ENCODE measurements around the gene TLCD2. TPM values are rescaled to one million over a fixed set of nuclear protein-coding genes. Genes with fewer than 3 reads are reported as not detected.

The TLCD2 gene
- total RNA-seq, 1 experiment from 2014 or later: 12.0 TPM

DNA sequence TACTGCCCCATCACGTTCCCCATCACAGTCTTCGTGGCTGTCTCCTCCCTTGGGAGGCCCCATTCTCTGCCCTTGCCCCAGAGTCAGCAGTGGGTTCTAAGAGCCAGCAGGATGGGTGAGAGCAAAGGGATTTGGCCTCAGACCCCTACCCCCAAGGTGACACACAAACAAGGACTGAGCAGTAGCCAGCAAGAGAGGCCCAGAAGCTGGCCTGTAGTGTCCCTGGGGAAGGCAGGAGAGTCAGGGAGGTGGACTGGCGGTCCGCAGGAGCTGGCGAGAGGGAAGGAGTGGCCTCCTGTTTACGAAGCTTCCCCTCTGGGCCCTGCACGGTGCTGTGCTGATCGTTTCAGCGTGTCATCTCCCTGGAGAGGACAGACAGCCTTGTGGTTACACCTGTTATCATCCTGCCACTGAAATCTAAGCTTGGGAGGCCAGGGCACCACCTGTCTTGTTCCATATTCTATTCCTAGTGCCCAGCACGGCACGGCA is 22.7 kb upstream of the TLCD2 start:
- no peaks in the 10 kb centered on the region for H3K27me3 ChIP-seq (replicated peaks; ENCODE audit: control insufficient read depth, insufficient read depth, low read length)
- H3K4me3 ChIP-seq (ENCODE audit: low read depth, low read length): no peak overlapping the region
- H3K36me3 Mint-ChIP-seq (ENCODE audit: insufficient read depth, unreplicated experiment): peaks cover 24% of the 10 kb centered on the region
- no peaks in the 10 kb centered on the region for H3K27me3 Mint-ChIP-seq (ENCODE audit: insufficient read depth, unreplicated experiment)
- CTCF ChIA-PET: interaction anchor here (1.7 kb wide), 1 partner anchor 16 kb away, joined by 5 read pairs; no protein-coding TSS in a partner anchor
- H3K9me3 ChIP-seq: no peaks in the 10 kb centered on the region
- intact Hi-C loops (cut with micrococcal nuclease; ENCODE audit: unreplicated experiment): no loop called here
- POLR2A ChIA-PET: interaction anchor here (1.0 kb wide), 1 partner anchor 16 kb away, joined by 4 read pairs; no protein-coding TSS in a partner anchor
- H3K36me3 ChIP-seq (ENCODE audit: control insufficient read depth, insufficient read depth, low read length): peaks cover 2% of the 10 kb centered on the region; the same call in 1 of the 2 replicates
- no TSS peak for BruUV-seq (replicated peaks)
- peaks cover 23% of the 10 kb centered on the region for H3K4me1 ChIP-seq
- TF ChIP-seq, protein P1, sequence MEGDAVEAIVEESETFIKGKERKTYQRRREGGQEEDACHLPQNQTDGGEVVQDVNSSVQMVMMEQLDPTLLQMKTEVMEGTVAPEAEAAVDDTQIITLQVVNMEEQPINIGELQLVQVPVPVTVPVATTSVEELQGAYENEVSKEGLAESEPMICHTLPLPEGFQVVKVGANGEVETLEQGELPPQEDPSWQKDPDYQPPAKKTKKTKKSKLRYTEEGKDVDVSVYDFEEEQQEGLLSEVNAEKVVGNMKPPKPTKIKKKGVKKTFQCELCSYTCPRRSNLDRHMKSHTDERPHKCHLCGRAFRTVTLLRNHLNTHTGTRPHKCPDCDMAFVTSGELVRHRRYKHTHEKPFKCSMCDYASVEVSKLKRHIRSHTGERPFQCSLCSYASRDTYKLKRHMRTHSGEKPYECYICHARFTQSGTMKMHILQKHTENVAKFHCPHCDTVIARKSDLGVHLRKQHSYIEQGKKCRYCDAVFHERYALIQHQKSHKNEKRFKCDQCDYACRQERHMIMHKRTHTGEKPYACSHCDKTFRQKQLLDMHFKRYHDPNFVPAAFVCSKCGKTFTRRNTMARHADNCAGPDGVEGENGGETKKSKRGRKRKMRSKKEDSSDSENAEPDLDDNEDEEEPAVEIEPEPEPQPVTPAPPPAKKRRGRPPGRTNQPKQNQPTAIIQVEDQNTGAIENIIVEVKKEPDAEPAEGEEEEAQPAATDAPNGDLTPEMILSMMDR (IDR thresholded peaks at IDR 0.05; ENCODE audit: insufficient read depth in 1 of 2, low read depth in 1 of 2, low read length in 1 of 2, severe bottlenecking in 1 of 2, unreplicated experiment in 1 of 2): no peak
- H3K4me3 Mint-ChIP-seq (ENCODE audit: unreplicated experiment): no peak overlapping the region
- no peak for DNase-seq
- H3K27ac Mint-ChIP-seq (ENCODE audit: unreplicated experiment): no peak overlapping the region
- H3K9me3 Mint-ChIP-seq (ENCODE audit: unreplicated experiment): no peaks in the 10 kb centered on the region
- H3K4me1 Mint-ChIP-seq (ENCODE audit: low read depth, unreplicated experiment): peaks cover 14% of the 10 kb centered on the region

DNA sequence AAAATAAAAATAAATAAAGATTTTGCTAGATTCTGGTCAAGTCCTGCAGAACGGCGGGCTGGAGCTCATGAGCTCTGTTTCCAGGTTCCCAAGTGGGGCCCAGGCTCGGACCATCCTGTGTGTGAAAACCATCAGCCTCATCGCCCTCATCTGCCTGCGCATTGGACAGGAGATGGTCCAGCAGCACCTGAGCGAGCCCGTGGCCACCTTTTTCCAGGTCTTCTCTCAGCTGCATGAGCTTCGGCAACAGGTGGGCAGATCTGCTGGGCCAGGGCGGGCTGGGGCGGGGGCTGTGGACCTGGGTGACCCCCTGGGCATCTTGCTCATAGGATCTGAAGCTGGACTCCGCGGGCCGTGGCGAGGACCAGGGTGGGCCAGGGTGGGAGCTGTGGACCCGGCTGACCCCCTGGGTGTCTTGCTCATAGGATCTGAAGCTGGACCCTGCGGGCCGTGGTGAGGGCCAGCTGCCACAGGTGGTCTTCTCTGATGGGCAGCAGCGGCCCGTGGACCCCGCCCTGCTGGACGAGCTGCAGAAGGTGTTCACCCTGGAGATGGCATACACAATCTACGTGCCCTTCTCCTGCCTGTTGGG is 22.2 kb upstream of the TLCD2 start:
- no peak overlapping the region for H3K4me3 ChIP-seq (ENCODE audit: low read depth, low read length)
- no peaks in the 10 kb centered on the region for H3K27me3 Mint-ChIP-seq (ENCODE audit: insufficient read depth, unreplicated experiment)
- H3K36me3 Mint-ChIP-seq (ENCODE audit: insufficient read depth, unreplicated experiment): peaks cover 24% of the 10 kb centered on the region
- POLR2A ChIA-PET: interaction anchor here (1.0 to 2.0 kb wide), 2 partner anchors 16 kb away, joined by 4 to 15 read pairs; no protein-coding TSS in a partner anchor
- no TSS peak for BruUV-seq (replicated peaks)
- intact Hi-C loops (cut with micrococcal nuclease; ENCODE audit: unreplicated experiment): no loop called here
- no peak overlapping the region for H3K4me3 Mint-ChIP-seq (ENCODE audit: unreplicated experiment)
- no peaks in the 10 kb centered on the region for H3K9me3 Mint-ChIP-seq (ENCODE audit: unreplicated experiment)
- TF ChIP-seq, protein P1 (IDR thresholded peaks at IDR 0.05; ENCODE audit: insufficient read depth in 1 of 2, low read depth in 1 of 2, low read length in 1 of 2, severe bottlenecking in 1 of 2, unreplicated experiment in 1 of 2): no peak
- CTCF ChIA-PET: interaction anchor here (0.5 to 1.7 kb wide), 3 partner anchors 16 to 638 kb away, joined by 4 to 9 read pairs (median 5); no protein-coding TSS in a partner anchor
- no peaks in the 10 kb centered on the region for H3K9me3 ChIP-seq
- no peak for DNase-seq
- no peaks in the 10 kb centered on the region for H3K27me3 ChIP-seq (replicated peaks; ENCODE audit: control insufficient read depth, insufficient read depth, low read length)
- peaks cover 20% of the 10 kb centered on the region for H3K4me1 ChIP-seq
- peaks cover 2% of the 10 kb centered on the region; the same call in 1 of the 2 replicates for H3K36me3 ChIP-seq (ENCODE audit: control insufficient read depth, insufficient read depth, low read length)
- no peak overlapping the region for H3K27ac Mint-ChIP-seq (ENCODE audit: unreplicated experiment)
- peaks cover 14% of the 10 kb centered on the region for H3K4me1 Mint-ChIP-seq (ENCODE audit: low read depth, unreplicated experiment)

DNA sequence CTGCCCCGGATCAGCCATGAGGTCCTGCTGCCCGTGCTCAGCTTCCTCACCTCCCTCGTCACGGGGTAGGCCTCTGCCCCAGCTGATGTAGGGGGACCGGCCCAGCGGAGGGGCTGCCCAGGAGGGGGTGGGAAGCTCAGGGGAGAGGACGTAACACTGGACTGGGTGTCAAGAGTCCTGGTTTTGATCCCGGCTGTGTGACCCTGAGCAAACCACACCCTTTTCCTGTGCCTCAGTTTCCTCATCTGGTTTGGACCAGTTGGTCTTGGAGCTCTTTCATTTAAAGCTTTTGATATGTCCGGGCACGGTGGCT is 21.0 kb upstream of the TLCD2 start:
- no TSS peak for BruUV-seq (replicated peaks)
- no peak for DNase-seq
- Mint-ChIP-seq H3K27me3 (ENCODE audit: insufficient read depth, unreplicated experiment) (no peaks in the 10 kb centered on the region), H3K4me3 (ENCODE audit: unreplicated experiment) (no peak overlapping the region), H3K4me1 (ENCODE audit: low read depth, unreplicated experiment) (peaks cover 7% of the 10 kb centered on the region), H3K27ac (ENCODE audit: unreplicated experiment) (no peak overlapping the region), H3K9me3 (ENCODE audit: unreplicated experiment) (no peaks in the 10 kb centered on the region), H3K36me3 (ENCODE audit: insufficient read depth, unreplicated experiment) (peaks cover 24% of the 10 kb centered on the region)
- TF ChIP-seq, protein P1 (IDR thresholded peaks at IDR 0.05; ENCODE audit: insufficient read depth in 1 of 2, low read depth in 1 of 2, low read length in 1 of 2, severe bottlenecking in 1 of 2, unreplicated experiment in 1 of 2): no peak
- CTCF ChIA-PET: no interaction called here
- H3K4me3 ChIP-seq (ENCODE audit: low read depth, low read length): no peak overlapping the region
- peaks cover 8% of the 10 kb centered on the region for H3K4me1 ChIP-seq
- H3K9me3 ChIP-seq: no peaks in the 10 kb centered on the region
- H3K27me3 ChIP-seq (replicated peaks; ENCODE audit: control insufficient read depth, insufficient read depth, low read length): no peaks in the 10 kb centered on the region
- intact Hi-C loops (cut with micrococcal nuclease; ENCODE audit: unreplicated experiment): no loop called here
- H3K36me3 ChIP-seq (ENCODE audit: control insufficient read depth, insufficient read depth, low read length): peaks cover 2% of the 10 kb centered on the region; the same call in 1 of the 2 replicates
- POLR2A ChIA-PET: interaction anchor here (2.0 kb wide), 1 partner anchor 14 kb away, joined by 15 read pairs; no protein-coding TSS in a partner anchor
